ENCODE measurements around the gene RAB28. TPM values are rescaled to one million over a fixed set of nuclear protein-coding genes. Genes with fewer than 3 reads are reported as not detected.
A peak's percentile ranks its signal among the peaks of the same experiment; 100 is the strongest.

Gene RAB28
- 10 to 100 TPM; 14.2 to 14.9 (median 14.2) TPM for total RNA-seq

DNA sequence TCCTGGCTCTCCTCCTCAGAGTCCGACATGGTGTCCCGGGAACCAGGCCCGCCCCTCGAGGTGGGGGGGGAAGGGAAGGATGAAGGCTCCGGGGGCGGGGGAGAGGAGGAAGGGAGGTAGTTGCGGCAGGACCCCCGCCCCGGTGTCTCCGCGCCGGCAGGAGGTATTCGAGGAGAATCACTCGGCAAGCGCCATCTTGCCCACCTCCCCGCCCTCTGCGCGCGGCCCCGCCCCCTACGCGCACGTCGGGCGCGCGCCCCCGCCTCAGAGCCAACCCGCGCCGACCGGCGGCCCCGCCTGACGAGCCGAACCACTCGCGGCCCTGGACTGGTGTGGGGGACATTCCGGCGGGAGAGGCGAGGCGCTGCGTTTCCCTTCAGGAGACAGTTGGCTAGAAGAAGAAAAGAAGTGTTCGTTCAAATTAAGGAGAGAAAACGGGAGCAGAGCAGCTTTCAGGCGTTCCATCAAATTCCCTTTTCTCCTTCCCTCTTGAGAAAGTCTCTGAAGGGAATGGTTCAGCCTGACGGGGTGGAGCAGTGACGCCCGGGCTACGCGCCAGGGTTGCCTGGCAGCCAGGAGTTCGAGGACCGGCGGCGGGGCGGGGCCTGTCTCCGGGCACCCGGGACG is at the start of gene RAB28:
RAB28 (minus strand) TSS at position 219 of the 627 bp plus-strand sequence.
- DNase-seq, result peak; percentile 90
- Mint-ChIP-seq H3K27me3 (ENCODE audit: low read depth) (peaks cover 15% of the 10 kb centered on the region), H3K4me3 (peak within 1 kb of the TSS; percentile 92), H3K9me3 (no peaks in the 10 kb centered on the region), H3K36me3 (ENCODE audit: insufficient read depth) (no peaks in the 10 kb centered on the region), H3K4me1 (ENCODE audit: low read depth) (peaks cover 22% of the 10 kb centered on the region)
- ATAC-seq, result peak; percentile 94 to 97

DNA sequence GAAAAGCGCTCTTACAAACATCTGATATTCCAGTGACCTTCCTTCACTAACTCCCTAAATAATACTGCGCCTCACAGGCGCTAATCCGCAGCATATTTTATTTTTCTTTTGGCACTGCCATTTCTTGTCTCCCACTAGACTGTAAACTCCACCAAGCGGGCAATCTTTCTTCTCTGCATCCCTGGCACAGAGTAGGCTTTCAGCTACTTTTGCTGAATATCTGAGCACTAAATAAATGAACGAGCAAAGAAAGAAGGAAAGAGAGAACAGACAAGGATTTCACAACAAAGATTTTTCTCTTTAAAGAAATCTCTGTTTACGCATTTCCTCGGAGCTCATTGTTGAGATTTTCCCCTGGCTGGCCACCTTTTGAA is 47.5 kb upstream of the RAB28 start:
- DNase-seq (no peak), ATAC-seq (no peak)
- H3K27me3 Mint-ChIP-seq (ENCODE audit: low read depth), result peaks cover 93% of the 10 kb centered on the region
- H3K36me3 Mint-ChIP-seq (ENCODE audit: insufficient read depth), result no peaks in the 10 kb centered on the region
- no peak overlapping the region for H3K4me3 Mint-ChIP-seq
- H3K4me1 Mint-ChIP-seq (ENCODE audit: low read depth), result peaks cover 21% of the 10 kb centered on the region
- peaks cover 3% of the 10 kb centered on the region for H3K9me3 Mint-ChIP-seq

DNA sequence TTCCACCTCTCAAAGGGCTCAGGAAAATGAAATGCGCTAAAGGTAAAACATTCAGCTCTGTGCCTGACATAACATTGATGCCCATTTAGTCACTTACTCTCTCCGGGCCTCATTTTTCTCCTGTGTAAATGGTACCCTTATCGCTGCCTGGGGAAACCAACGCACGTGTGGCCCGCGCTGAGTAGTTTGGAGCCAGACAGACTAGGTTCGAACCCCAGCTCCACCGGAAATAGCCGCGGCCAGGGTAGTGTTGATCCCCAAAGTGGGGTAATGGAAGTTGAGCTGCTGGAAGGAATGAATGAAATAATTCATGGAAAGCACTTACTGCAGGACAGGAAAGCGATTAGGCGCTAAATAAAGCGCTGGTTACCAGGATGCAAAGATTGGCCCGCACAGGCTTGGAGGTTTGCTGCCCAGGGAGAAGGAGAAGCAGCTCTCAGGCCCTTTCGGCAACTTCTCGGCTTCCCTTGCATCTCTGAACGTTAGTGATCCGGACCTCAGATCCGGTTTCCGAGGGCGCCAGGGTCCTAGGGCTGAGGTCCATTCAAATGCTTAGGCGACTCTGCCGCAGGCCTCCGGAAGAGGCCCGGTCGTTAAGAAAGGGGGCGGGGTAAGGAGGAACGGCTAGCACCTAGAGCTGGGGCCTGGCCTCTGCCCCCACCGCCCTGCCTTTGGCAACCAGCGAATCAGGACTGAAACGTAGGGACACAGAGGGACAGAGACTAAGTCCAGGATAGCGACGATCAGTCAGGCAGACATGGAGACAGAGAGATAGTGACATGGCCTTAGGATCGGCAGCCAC is 46.9 kb upstream of the RAB28 start:
- Mint-ChIP-seq H3K4me1 (ENCODE audit: low read depth) (peaks cover 21% of the 10 kb centered on the region), H3K27me3 (ENCODE audit: low read depth) (peaks cover 93% of the 10 kb centered on the region), H3K4me3 (no peak overlapping the region), H3K9me3 (no peaks in the 10 kb centered on the region), H3K36me3 (ENCODE audit: insufficient read depth) (no peaks in the 10 kb centered on the region)
- ATAC-seq (no peak), DNase-seq (no peak)

DNA sequence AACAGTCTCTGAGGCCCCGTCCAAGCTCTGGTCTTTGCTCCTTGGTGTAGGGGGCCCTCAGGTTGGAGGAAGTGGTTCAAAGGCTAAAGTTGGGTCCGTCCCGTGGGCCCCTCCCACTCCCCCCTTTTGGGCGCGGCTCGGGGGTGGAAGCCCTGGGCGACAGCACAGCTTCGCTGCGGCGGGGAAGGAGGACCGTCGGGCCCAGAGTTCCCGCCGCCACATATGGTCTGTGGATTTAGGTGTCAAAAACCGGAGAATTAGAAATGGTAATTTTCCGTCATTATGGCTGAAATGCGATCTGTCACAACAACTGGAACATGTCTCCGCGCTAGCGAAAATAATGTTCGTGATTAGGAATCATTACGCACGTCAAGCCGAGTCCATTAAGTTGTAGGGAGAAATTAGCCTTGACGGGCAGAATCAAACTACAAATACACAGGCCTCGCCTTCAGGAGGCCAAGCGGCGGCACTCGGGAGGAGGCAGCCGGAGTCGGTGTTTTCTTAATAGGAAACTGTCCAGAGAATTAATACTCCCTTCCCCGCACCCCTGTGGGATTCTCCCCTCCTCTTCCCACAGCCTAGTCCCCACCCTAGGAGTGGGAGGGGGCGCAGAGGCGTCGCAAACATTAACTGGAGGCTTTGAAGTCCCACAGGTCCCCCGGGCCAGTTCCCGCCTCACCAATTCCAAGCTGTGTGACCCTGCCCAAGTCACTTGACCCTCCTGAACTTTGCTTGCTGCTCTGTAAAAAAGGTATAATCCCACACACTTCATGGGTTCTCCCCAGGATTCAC is 45.2 kb upstream of the RAB28 start:
- no peak for ATAC-seq

DNA sequence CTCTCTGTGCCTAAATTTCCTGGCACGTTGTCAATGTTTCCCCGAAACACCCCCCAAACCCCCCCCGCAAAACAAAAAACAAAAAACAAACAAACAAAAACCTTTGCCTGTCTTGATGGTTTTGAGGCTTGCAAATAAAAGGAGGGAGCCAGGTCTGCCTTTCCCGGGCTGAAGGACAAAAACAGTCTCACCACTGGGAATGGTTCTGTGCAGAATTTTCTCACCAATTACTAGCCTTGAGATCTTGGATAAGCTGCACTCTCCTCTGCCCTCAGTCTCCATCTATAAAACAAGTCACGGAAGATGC is 44.6 kb upstream of the RAB28 start:
- Mint-ChIP-seq H3K27me3 (ENCODE audit: low read depth) (peaks cover 93% of the 10 kb centered on the region), H3K4me3 (no peak overlapping the region), H3K36me3 (ENCODE audit: insufficient read depth) (no peaks in the 10 kb centered on the region), H3K4me1 (ENCODE audit: low read depth) (peaks cover 19% of the 10 kb centered on the region), H3K9me3 (no peaks in the 10 kb centered on the region)
- no peak for DNase-seq
- ATAC-seq, result no peak

More for the DNA sequence above, 45.2 kb upstream of the RAB28 start:
- no peaks in the 10 kb centered on the region for H3K36me3 Mint-ChIP-seq (ENCODE audit: insufficient read depth)
- H3K9me3 Mint-ChIP-seq, result no peaks in the 10 kb centered on the region
- H3K4me3 Mint-ChIP-seq, result no peak overlapping the region
- peaks cover 93% of the 10 kb centered on the region for H3K27me3 Mint-ChIP-seq (ENCODE audit: low read depth)
- peaks cover 21% of the 10 kb centered on the region for H3K4me1 Mint-ChIP-seq (ENCODE audit: low read depth)
- no peak for DNase-seq

DNA sequence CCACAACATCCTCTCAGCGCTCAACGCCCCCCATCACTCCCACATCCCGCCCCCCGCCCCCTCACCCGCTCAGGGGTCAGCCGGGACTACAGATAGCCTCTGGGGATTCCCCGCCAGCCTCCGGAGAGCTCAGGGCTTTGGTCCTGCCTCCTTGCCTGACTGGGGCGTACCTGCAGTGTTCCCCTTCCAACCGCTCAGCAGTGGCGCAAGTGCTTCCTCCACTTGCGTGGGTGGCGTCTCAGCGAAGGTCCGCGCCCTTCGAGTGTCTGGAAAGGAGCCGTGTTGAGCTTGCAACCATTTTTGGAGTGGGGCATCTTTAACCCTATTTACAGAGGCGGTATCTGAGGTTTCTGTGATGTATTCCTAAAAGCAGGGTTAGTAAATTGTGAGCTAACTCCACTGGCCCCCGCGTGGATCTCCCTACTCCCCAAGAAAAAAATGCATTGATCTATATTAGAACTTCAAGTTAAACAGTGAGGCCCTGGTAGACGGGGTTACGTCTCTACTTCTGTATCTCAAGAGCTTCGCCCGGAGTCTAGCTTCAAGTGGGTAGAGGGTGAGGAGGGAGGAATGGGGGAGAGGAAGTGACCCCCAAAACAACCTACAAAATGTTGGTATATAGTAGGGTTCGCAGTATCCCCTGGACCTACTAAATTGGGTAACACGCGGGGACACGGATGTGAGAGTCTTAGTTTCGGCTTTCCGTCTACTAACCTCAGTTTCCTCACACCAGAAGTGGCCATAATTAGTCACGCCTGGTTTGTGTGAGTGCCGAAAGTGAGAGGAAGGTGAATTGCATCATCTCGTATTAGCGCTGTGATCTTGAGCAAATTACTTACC is 44.1 kb upstream of the RAB28 start:
- ATAC-seq (peak; percentile 63 to 65), DNase-seq (no peak)
- Mint-ChIP-seq H3K4me3 (peak overlapping the region; percentile 40), H3K36me3 (ENCODE audit: insufficient read depth) (no peaks in the 10 kb centered on the region), H3K27me3 (ENCODE audit: low read depth) (peaks cover 92% of the 10 kb centered on the region), H3K4me1 (ENCODE audit: low read depth) (peaks cover 19% of the 10 kb centered on the region), H3K9me3 (no peaks in the 10 kb centered on the region)

DNA sequence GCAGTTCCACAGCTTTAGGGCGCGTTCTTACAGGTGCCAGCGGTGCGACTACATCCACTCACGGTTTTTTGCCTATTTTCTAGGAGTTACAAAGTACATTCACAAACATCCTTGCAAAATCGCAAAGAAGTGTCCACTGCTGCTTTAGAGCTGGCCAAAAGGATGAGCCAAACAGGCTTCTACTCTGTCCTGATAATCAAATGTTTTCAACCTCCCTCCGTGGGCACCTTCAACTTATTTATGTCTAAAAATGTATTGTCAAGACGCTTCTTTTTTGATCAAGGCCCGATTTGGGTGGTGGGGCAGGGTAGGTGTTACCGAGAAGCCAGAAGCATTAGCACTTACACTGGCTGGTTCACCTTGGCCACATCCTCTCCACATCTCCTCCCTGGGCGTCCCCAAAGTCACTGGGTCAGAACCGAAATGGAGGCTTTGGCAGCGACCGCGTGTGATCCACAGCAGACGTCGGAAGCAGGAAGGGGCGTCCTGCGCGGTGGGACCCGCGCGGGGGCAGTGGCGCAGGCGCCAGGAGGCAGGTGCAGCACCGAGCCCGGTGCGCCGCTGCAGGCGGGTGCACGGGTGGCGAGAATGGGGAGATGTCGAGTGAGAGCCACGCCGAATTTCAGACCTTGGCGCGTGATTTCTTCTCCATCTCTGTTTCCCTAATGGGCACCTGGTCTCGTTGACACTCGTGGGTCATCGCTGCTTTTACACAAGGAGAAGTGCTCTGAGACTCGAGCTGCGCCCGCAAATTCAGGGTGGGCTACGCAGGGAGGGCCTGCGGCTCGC is 43.2 kb upstream of the RAB28 start:
- peaks cover 19% of the 10 kb centered on the region for H3K4me1 Mint-ChIP-seq (ENCODE audit: low read depth)
- ATAC-seq (no peak), DNase-seq (no peak)
- H3K36me3 Mint-ChIP-seq (ENCODE audit: insufficient read depth), result no peaks in the 10 kb centered on the region
- no peaks in the 10 kb centered on the region for H3K9me3 Mint-ChIP-seq
- H3K4me3 Mint-ChIP-seq, result peak overlapping the region; percentile 21
- peaks cover 92% of the 10 kb centered on the region for H3K27me3 Mint-ChIP-seq (ENCODE audit: low read depth)

DNA sequence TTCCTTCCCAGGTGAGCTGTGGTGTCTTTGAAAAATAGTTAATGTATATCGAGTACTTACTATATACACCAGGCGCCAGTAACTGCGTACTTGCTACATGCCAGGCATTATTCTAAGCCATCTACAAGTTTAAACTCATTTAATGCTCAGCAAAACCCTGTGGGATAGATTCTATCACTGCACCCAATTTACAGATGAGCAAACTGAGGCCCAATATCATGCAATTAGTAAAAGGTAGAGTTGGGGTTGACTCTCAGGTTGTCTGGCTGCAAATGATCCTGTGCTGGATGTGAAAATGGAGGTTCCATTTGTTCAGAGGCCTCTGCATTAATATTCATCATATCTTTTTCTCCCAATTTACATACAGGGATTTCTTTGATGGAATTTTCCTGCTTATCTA is 42.5 kb upstream of the RAB28 start:
- ATAC-seq, result no peak
- peaks cover 94% of the 10 kb centered on the region for H3K27me3 Mint-ChIP-seq (ENCODE audit: low read depth)

DNA sequence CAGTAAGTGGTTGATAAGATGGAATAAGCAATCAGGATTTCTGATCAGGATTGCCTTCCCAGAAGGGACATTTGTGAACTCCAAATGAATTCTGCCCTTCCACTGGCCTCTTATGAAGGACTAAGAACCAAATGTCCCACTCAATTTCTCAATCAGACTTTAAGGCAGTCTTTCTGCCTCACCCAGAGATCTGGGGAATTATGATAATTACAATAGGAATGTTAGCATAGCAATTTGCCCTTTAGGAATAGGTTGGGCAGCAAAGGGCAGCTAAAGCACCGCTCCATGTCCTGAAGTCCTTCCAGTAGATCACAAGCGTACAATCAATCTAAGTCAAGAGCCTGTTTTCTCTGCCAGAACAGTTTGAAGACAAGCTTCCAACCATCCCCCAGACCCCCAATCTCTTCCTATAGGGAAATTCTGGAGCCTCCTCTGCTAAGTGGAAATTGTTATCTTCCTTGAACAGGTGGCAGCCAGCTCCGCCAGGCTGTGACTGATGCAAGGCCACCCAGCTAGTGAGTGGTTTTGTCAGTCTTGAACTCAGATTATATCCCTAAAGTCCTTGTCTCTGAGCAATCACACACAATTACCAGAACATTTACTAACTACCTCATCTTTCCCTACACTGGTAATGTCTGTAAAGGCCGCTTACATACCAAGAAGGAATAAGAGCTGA is 41.6 kb upstream of the RAB28 start:
- Mint-ChIP-seq H3K27me3 (ENCODE audit: low read depth) (peaks cover 89% of the 10 kb centered on the region), H3K9me3 (no peaks in the 10 kb centered on the region), H3K4me1 (ENCODE audit: low read depth) (peaks cover 17% of the 10 kb centered on the region), H3K4me3 (no peak overlapping the region), H3K36me3 (ENCODE audit: insufficient read depth) (no peaks in the 10 kb centered on the region)
- DNase-seq, result no peak
- ATAC-seq, result no peak

More for the DNA sequence above, 42.5 kb upstream of the RAB28 start:
- peaks cover 19% of the 10 kb centered on the region for H3K4me1 Mint-ChIP-seq (ENCODE audit: low read depth)
- no peak for DNase-seq
- H3K9me3 Mint-ChIP-seq, result no peaks in the 10 kb centered on the region
- no peaks in the 10 kb centered on the region for H3K36me3 Mint-ChIP-seq (ENCODE audit: insufficient read depth)
- H3K4me3 Mint-ChIP-seq, result no peak overlapping the region

DNA sequence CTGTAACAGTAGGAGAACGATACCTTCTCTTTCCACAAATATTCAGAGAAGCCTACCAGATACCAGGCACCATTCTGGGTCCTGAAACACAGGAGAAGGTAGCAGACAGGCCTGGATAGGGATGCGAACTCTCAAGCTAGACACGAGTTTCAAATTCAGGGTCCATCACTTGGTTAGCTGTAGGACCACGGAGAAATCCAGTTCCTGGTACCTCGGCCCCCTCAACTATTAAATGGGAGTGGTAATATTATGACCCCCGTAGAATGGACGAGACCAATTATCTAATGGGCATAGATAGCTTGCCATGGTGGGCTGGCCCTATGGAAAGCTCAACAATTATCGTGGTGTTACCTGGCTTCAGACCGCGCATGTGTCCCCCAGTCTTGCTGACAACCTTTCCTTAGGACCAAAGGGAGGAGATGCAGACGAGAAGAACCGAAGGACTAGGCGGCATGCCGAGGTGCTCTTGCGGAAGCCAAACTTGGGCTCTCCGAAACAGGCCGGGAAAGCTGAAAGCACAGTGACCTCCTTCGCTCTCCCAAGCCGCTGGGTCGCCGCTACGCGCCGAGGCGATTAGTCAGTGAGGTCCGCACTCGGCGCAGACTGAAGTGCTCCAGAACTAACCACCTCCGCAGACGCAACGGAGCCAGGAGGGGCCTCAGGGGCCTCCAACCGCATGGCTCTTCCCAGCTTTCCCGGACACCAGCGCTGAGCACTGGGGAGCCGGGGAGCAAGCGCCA is 40.5 kb upstream of the RAB28 start:
- no peak for ATAC-seq
- Mint-ChIP-seq H3K9me3 (no peaks in the 10 kb centered on the region), H3K36me3 (ENCODE audit: insufficient read depth) (no peaks in the 10 kb centered on the region), H3K4me3 (no peak overlapping the region), H3K4me1 (ENCODE audit: low read depth) (peaks cover 17% of the 10 kb centered on the region), H3K27me3 (ENCODE audit: low read depth) (peaks cover 83% of the 10 kb centered on the region)
- DNase-seq, result no peak

DNA sequence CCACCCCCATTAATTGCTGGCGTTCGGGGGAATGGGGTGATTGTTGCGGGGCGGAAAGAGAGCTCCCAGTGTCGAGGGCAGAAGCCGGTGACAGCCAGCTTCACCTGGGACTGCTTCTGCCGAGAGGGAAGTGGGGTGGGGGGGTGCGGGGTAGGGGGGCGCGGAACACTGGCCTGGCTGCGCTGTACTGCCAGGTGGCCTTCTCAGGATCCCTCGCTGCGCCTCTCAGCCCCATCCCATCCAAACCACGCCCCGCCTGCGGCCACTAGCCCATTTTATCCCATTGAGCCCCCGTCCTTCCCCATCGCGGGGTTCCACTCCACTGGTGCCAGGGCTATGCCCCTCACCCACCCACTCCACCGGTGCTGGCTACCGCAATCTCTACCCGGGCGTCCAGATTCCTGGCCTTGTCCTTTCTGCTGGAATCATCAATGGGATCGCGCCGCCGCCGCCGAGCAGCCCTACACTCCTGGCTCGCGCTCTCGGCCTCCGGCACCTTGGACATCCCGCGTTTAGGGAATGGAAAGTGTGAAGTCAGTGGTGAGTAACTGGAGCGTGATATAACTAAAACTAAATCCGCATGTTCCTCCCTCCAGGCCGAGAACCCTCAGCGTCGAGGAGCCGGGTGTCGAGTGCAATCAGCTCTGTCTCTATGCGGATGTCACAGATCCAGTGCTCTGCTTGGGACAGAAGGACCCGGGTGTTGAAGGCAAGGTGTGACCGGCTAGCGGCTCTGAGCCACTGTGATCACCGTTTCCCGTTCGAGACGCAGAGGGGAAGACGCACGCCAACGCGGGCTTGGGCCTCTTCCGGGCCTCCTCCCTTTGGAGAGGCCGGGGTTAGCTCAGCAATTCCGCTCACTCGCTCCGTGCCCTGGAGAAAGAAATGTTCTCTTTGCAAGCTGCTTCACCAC is 39.7 kb upstream of the RAB28 start:
- Mint-ChIP-seq H3K4me1 (ENCODE audit: low read depth) (peaks cover 13% of the 10 kb centered on the region), H3K27me3 (ENCODE audit: low read depth) (peaks cover 80% of the 10 kb centered on the region), H3K9me3 (no peaks in the 10 kb centered on the region), H3K36me3 (ENCODE audit: insufficient read depth) (no peaks in the 10 kb centered on the region), H3K4me3 (no peak overlapping the region)
- DNase-seq, result no peak
- no peak for ATAC-seq

DNA sequence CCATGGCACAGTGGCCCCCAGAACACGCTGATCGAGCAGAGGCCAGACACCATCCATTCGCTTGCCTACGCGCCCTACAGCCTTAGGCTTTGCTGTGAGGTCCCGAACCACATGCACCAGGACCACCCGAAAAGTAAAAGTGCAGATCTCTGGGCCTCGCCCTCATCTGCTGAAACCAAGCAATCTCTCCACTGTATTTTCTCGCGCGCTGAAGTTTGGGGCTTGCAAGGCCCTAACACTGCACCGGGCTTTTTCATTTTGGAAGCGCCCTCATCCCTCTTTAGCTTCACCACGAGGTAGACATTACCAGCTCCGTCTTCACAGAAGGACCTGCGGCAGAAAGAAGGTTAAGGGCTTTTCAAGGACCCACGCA is 39.0 kb upstream of the RAB28 start:
- no peak overlapping the region for H3K4me3 Mint-ChIP-seq
- no peaks in the 10 kb centered on the region for H3K9me3 Mint-ChIP-seq
- DNase-seq, result no peak
- H3K4me1 Mint-ChIP-seq (ENCODE audit: low read depth), result peaks cover 5% of the 10 kb centered on the region
- H3K36me3 Mint-ChIP-seq (ENCODE audit: insufficient read depth), result no peaks in the 10 kb centered on the region
- peaks cover 74% of the 10 kb centered on the region for H3K27me3 Mint-ChIP-seq (ENCODE audit: low read depth)
- no peak for ATAC-seq
